HG03565 (cell line): ENCODE data around the gene HEPH.
A peak's percentile ranks its signal among the peaks of the same experiment; 100 is the strongest.
"Not testable (repeated sequence)": the region's sequence is repeated elsewhere in the genome, so short reads cannot be mapped to it uniquely, and the experiment has no call there.

Experiments used
- ATAC-seq: cut with Tn5 transposase; IDR thresholded peaks from one replicate; pipeline ENCODE4 v1.9.1; 2021; ENCODE audit warnings: mild to moderate bottlenecking, moderate library complexity; ENCODE audit not compliant: unreplicated experiment

HEPH gene

GRCh38 chrX:66163849-66164411 is at the start of gene HEPH:
Gene HEPH (plus strand): TSS chrX:66164247. CDS start chrX:66170571, 6,324 bp downstream.
- peak; percentile 64 for ATAC-seq

DNA sequence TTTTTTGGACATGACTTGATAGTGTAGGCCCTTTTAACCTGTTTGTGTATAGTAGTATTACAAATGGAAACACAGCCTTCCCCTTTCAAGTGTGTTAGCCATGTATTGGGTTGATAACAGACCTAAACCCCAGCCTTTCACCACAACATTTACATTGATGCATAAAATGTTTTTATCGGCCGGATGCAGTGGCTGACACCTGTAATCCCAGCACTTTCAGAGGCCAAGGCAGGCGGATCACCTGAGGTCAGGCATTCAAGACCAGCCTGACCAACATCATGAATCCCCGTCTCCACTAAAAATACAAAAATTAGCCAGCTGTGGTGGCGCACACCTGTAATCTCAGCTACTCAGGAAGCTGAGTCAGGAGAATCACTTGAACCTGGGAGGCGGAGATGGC is 45.3 kb upstream of the HEPH start:
- ATAC-seq = not testable (repeated sequence)

GRCh38 chrX:66121354-66121753 is 42.7 kb upstream of the HEPH start:
- ATAC-seq = not testable (repeated sequence)

- no peak for ATAC-seq
These were observed 37.4 kb upstream of the HEPH start for GRCh38 chrX:66126662-66127061.

GRCh38 chrX:66130469-66130868 is 33.6 kb upstream of the HEPH start:
- no peak for ATAC-seq

GRCh38 chrX:66135284-66135683 is 28.8 kb upstream of the HEPH start:
- ATAC-seq = not testable (repeated sequence)

DNA sequence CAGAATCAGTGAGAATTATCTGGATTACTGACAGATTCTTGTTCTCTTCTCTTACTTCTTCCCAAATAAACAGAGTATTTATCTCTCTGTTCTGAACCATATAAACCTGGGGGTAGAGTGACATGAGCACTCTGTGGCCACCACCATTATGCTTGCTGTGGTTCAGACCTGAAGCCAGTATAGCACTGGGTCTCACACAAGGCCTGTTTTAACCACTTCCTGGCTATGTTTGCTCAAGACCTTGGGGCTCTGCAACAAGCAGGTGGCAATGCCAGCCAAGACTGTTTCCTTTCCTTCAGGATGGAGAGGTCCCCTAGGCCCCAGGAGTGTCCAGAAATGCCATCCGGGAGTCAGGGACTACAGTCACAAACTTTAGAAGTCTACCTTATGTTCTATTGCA is 21.7 kb upstream of the HEPH start:
- no peak for ATAC-seq

DNA sequence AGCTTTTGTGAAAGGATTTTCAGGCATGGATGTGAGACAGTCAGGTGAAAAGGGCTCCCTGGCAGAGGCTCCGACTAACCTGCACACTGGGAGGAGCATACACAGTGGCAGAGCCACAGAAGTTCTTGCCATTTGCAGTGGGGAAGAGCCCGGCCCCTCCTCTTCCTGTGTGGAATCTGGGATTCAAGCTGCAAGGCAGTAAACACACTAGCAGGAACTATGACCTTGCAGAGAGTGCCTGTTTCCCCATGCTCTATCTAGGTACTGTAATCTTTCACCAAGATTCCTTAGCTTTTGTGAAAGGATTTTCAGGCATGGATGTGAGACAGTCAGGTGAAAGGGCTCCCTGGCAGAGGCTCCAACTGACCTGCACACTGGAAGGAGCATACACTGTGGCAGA is 19.8 kb upstream of the HEPH start:
- ATAC-seq = no peak

DNA sequence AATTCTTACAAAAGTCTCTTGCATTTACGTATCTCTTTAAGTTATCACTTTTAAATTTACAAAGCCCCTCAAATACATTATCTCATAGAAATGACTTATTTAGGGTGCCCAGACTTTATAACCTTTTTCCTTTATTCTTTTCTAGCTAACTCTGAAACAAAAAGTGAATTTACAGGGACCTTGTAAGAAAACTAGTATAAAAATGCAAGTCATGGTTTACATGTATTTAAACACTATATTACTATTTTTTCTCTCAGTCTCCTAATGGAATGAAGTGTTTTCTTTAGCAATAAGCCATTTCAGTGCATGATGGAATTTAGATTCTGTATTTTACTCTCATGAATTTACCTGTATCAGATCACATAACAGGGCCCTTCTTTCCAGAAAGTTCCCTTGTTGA is 14.5 kb upstream of the HEPH start:
- no peak for ATAC-seq

GRCh38 chrX:66150163-66150562 is 13.9 kb upstream of the HEPH start:
- no peak for ATAC-seq

GRCh38 chrX:66162331-66162822 is 1.7 kb upstream of the HEPH start:
- peak; percentile 37 for ATAC-seq

- peak; percentile 60 for ATAC-seq
These were observed 600 bp upstream of the HEPH start for GRCh38 chrX:66163447-66163846.

DNA sequence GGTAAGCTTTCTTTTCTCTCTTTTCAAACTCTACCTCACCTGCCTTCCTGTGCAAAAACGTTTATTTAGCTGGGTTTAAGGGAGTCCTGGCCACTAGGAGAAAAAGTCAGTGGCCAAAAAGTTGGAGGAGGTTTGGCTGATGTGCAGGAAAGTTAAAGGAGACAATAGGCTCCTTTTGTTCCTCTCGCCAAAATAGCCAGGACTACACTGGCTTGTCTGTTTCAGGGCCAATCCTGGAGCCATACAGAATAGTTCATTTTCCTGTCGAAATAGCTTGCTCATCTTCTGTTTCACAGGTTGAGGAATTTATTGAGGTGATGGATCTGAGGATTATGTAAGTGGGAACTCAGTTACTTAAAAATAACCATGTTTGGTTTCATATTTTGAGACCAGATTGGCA is 423 bp downstream of the HEPH start:
- no peak for ATAC-seq

DNA sequence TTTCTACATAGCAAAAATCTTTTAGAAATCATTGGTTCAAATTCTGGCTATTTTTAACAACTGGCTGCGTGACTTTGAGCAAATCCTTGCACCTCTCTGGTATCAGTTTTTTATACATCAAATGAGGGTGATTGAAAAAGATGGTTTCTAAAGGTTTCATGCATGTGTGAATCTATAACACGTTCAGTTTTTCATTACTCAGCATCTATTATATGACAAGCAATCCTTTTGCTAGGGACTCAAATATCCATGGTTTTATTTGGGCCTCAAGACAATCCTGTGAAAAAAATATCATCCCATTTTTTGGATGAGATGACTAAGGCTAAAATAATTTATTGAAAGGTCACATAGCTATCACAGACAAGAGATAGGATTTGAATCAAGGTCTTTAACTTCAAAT is 884 bp downstream of the HEPH start:
- ATAC-seq = no peak

- ATAC-seq = no peak
These were observed 2.6 kb downstream of the HEPH start for GRCh38 chrX:66166671-66167070.

DNA sequence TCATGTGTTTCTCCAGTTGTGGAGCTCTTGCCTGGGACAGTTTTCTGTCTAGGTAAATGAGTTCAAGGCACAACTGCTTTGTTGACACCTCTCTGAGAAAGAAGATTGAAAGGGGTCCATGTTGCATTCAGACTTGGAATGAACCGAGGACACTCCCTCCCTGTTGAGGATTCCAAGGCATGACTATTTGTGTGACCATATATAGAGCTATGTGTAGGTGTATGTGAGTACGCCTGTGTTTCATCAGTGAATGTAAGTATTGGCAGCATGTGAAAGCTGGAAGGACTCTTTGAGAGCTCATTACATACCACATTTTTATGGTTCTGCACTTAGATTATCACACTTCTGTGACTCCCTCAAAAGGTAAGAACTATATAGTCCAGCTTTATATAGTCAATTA is 3.4 kb downstream of the HEPH start:
- ATAC-seq = no peak

GRCh38 chrX:66176134-66176533 is 12.1 kb downstream of the HEPH start:
- no peak for ATAC-seq

DNA sequence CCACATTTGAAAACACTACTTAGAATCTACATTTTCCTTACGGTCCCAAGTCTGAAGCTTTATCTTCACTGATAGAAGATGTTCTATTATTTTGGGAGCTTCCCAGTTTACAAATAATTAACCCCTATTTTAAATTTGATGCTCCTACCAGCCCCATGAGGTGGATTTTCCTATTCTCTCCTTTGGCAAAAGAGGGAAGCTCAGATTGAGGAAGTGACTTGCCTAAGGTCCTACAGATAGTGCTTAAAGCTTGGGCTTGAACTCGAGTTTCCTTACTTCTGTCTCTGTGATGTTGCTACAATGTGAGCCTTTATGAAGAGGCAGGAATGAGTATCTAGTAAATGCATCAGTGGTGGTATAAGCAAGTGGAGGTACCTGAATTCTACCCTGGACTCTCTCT is 27.5 kb downstream of the HEPH start:
- ATAC-seq = no peak

GRCh38 chrX:66193821-66194220 is 29.8 kb downstream of the HEPH start:
- no peak for ATAC-seq

DNA sequence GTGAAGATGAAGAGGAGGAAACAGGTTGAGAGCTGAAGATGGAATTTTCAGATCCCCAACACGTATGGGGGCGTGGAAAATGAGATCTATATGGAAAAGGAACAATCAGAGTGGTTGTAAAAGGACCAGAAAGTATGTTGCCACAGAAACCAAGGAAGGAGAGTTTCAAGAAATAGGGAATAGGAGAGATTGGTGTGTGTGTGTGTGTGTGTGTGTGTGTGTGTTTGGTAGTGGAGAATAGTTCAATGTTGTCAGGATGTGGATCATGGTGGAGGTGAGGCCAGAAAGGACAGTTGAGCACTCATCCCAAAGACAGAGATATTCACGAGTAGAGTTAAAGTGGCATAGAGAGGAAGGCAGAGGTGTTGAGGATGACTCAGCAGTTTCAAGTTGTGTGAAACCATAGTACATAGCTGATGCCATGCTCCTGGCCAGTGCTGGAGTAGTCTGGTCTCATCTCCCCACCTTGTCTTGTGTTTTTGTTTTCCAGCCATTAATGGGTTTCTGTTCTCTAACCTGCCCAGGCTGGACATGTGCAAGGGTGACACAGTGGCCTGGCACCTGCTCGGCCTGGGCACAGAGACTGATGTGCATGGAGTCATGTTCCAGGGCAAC is 36.1 kb downstream of the HEPH start:
- no peak for ATAC-seq

DNA sequence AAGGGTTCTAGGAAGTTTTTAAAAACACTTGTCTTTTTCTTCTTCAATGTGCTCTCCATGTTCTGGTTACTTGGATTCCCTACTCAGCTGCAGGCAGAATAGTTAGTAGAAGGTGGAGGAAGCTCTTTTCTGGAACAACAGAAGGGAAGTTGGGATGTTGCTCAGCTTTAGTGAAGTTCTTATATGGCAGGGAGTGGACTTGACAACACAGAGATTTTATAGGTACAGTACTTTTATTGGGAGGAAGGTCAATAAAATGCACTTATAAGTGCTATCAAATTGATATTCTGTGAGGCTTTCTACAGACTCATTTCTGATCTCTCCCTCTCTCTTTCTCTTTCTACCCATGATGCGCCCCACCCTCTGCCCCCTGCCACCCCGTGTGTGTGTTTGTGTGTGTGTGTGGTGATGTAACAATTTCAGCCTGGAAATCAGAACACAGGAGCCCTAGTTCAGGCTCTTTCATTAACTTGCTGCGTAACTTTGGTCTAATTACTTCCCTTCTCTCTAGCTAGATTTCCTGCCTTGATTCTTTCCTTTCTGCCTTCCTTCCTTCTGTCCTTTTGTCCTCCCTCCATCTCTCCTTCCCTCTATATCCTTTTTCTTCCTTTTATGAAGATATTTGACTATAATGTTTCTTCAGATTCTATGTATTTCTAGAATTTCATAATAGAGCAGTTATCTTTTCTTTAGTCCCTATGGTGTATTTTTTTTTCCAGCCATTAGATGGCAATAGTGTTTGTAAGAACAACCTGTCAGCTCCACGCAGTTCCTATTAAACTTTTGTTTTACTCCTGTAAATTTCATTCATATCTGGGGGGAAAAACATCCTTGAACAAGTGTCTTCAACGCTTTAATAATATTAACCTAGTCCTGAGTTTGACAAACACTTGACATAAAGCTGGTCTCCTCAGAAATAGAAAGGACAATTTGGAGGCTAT is 37.1 kb downstream of the HEPH start:
- ATAC-seq = no peak

DNA sequence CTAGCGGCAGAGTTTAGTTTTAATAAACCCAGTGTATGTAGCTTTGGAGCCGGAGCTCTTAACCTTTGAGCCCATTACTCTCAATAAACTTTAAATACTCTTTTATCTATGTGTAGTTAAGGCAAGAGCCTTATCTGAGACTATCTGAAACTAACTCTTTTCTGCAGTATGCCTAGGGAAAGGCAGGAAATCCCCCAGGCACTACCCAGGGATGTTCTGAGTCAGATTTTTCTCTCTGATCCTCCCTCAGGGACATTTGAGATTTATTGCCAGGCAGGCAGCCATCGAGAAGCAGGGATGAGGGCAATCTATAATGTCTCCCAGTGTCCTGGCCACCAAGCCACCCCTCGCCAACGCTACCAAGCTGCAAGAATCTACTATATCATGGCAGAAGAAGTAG is 39.1 kb downstream of the HEPH start:
- ATAC-seq = no peak
